WTC11 (cell line): ENCODE measurements around the gene ZDHHC11. TPM values are rescaled to one million over a fixed set of nuclear protein-coding genes. Genes with fewer than 3 reads are reported as not detected.

Experiments used
- ATAC-seq: fragments of 200-7000 bp; cut with Tn5 transposase; 2 replicates; pipeline ENCODE4 v1.10.0; 2021; ENCODE audit warnings: mild to moderate bottlenecking, moderate library complexity
- CTCF ChIA-PET: fragments of 300-600 bp; sonication (Branson Sonifier 250); formaldehyde crosslinking; loops from one replicate; lab custom pipeline; 2021; ENCODE audit warnings: antibody characterized with exemption; lab: Charles Lee
- POLR2A ChIA-PET: fragments of 350-600 bp; sonication (Branson Sonifier 250); formaldehyde crosslinking; loops from one replicate; lab custom pipeline; 2021; ENCODE audit warnings: antibody characterized with exemption; lab: Charles Lee
- DNase-seq: peaks from one replicate; pipeline ENCODE4 v3.0.0; 2021; ENCODE audit warnings: low spot score
- H3K27ac Mint-ChIP-seq: 2 replicates; pipeline ENCODE4 v1.8.0; 2021; ENCODE audit warnings: mixed read lengths
- H3K27me3 Mint-ChIP-seq: 2 replicates; pipeline ENCODE4 v1.8.0; 2021; ENCODE audit warnings: low read depth, mild to moderate bottlenecking, moderate library complexity, mixed read lengths
- H3K36me3 Mint-ChIP-seq: 2 replicates; pipeline ENCODE4 v1.8.0; 2021; ENCODE audit warnings: mixed read lengths
- H3K4me1 Mint-ChIP-seq: 2 replicates; pipeline ENCODE4 v1.8.0; 2022; ENCODE audit warnings: mixed read lengths
- H3K4me3 Mint-ChIP-seq: 2 replicates; pipeline ENCODE4 v1.8.0; 2021; ENCODE audit warnings: mild to moderate bottlenecking, moderate library complexity, mixed read lengths
- H3K9me3 Mint-ChIP-seq: 2 replicates; pipeline ENCODE4 v1.8.0; 2021; ENCODE audit warnings: mixed read lengths
- CDX4 ChIP-seq: fragments of 250-450 bp; sonication (Bioruptor Pico); IDR thresholded peaks from 2 replicates; pipeline ENCODE4 v1.9.0; 2021; ENCODE audit warnings: moderate library complexity, mild to moderate bottlenecking, inconsistent platforms, borderline replicate concordance
- FOXP1 ChIP-seq: sonication (generic); formaldehyde crosslinking; IDR thresholded peaks from 2 replicates; pipeline ENCODE4 v1.8.0; 2022; ENCODE audit warnings: missing genetic modification reagents, mild to moderate bottlenecking, moderate library complexity, borderline replicate concordance
- KAT7 ChIP-seq: sonication (generic); formaldehyde crosslinking; IDR thresholded peaks from 2 replicates; pipeline ENCODE4 v1.8.1; 2023; ENCODE audit warnings: missing genetic modification reagents, mild to moderate bottlenecking, borderline replicate concordance
- RELA ChIP-seq: sonication (generic); formaldehyde crosslinking; IDR thresholded peaks from 2 replicates; pipeline ENCODE4 v1.8.1; 2022; ENCODE audit warnings: missing genetic modification reagents, mild to moderate bottlenecking, borderline replicate concordance
- RORB ChIP-seq: fragments of 250-450 bp; sonication (Bioruptor Pico); IDR thresholded peaks from 2 replicates; pipeline ENCODE4 v1.9.0; 2021; ENCODE audit warnings: mild to moderate bottlenecking
- TEAD4 ChIP-seq: sonication (generic); formaldehyde crosslinking; IDR thresholded peaks from 2 replicates; pipeline ENCODE4 v1.8.0; 2022; ENCODE audit warnings: mild to moderate bottlenecking, missing genetic modification reagents
- ZNF317 ChIP-seq: sonication (generic); formaldehyde crosslinking; IDR thresholded peaks from 2 replicates; pipeline ENCODE4 v1.8.1; 2023; ENCODE audit warnings: low read depth, mild to moderate bottlenecking, moderate library complexity, missing genetic modification reagents, borderline replicate concordance
- ZNF423 ChIP-seq: fragments of 250-450 bp; sonication (Bioruptor Pico); IDR thresholded peaks from 2 replicates; pipeline ENCODE4 v2.1.2; 2022; ENCODE audit warnings: mild to moderate bottlenecking, moderate library complexity
- ZSCAN18 ChIP-seq: fragments of 250-450 bp; sonication (Bioruptor Pico); IDR thresholded peaks from 2 replicates; pipeline ENCODE4 v2.1.2; 2022; ENCODE audit warnings: mild to moderate bottlenecking, moderate library complexity
- total RNA-seq: library from RNA; stranded (reverse); gene quantifications from 3 replicates; pipeline ENCODE4 v1.2.3, GENCODE V29; 2021
- TF ChIP-seq, protein P1 (sequence below): fragments of 250-450 bp; sonication (Bioruptor Pico); IDR thresholded peaks from 2 replicates; pipeline ENCODE4 v1.9.0; 2021; ENCODE audit warnings: mild to moderate bottlenecking, borderline replicate concordance
- TF ChIP-seq, protein P2 (sequence below): sonication (generic); formaldehyde crosslinking; IDR thresholded peaks from 2 replicates; pipeline ENCODE4 v1.8.1; 2022; ENCODE audit warnings: low read depth, mild to moderate bottlenecking, moderate library complexity, missing genetic modification reagents, borderline replicate concordance
- TF ChIP-seq, protein P3 (sequence below): sonication (generic); formaldehyde crosslinking; IDR thresholded peaks from 2 replicates; pipeline ENCODE4 v1.8.1; 2023; ENCODE audit warnings: mild to moderate bottlenecking, moderate library complexity, missing genetic modification reagents
- TF ChIP-seq, protein P4 (sequence below): sonication (generic); formaldehyde crosslinking; IDR thresholded peaks from 2 replicates; pipeline ENCODE4 v1.8.0; 2023; ENCODE audit warnings: missing genetic modification reagents
- TF ChIP-seq, protein P5 (sequence below): sonication (generic); formaldehyde crosslinking; IDR thresholded peaks from 2 replicates; pipeline ENCODE4 v1.8.1; 2023; ENCODE audit warnings: mild to moderate bottlenecking, missing genetic modification reagents, borderline replicate concordance

The ZDHHC11 gene
- total RNA-seq, 1 experiment from 2014 or later, result 21.4 TPM

GRCh38 chr5:855771-856530 is 5.2 kb upstream of the ZDHHC11 start (continued):
- TF ChIP-seq, protein P1, sequence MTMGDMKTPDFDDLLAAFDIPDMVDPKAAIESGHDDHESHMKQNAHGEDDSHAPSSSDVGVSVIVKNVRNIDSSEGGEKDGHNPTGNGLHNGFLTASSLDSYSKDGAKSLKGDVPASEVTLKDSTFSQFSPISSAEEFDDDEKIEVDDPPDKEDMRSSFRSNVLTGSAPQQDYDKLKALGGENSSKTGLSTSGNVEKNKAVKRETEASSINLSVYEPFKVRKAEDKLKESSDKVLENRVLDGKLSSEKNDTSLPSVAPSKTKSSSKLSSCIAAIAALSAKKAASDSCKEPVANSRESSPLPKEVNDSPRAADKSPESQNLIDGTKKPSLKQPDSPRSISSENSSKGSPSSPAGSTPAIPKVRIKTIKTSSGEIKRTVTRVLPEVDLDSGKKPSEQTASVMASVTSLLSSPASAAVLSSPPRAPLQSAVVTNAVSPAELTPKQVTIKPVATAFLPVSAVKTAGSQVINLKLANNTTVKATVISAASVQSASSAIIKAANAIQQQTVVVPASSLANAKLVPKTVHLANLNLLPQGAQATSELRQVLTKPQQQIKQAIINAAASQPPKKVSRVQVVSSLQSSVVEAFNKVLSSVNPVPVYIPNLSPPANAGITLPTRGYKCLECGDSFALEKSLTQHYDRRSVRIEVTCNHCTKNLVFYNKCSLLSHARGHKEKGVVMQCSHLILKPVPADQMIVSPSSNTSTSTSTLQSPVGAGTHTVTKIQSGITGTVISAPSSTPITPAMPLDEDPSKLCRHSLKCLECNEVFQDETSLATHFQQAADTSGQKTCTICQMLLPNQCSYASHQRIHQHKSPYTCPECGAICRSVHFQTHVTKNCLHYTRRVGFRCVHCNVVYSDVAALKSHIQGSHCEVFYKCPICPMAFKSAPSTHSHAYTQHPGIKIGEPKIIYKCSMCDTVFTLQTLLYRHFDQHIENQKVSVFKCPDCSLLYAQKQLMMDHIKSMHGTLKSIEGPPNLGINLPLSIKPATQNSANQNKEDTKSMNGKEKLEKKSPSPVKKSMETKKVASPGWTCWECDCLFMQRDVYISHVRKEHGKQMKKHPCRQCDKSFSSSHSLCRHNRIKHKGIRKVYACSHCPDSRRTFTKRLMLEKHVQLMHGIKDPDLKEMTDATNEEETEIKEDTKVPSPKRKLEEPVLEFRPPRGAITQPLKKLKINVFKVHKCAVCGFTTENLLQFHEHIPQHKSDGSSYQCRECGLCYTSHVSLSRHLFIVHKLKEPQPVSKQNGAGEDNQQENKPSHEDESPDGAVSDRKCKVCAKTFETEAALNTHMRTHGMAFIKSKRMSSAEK (CRISPR knock-in tag), result no peak
- TF ChIP-seq TEAD4 (CRISPR knock-in tag), result no peak
- TF ChIP-seq ZNF317 (CRISPR knock-in tag), result no peak
- TF ChIP-seq FOXP1 (CRISPR knock-in tag), result no peak

- Mint-ChIP-seq H3K36me3 (no peaks in the 10 kb centered on the region), H3K27me3 (no peaks in the 10 kb centered on the region; the same call in 1 of the 2 replicates), H3K9me3 (no peaks in the 10 kb centered on the region), H3K4me1 (no peaks in the 10 kb centered on the region), H3K27ac (no peak overlapping the region), H3K4me3 (no peak overlapping the region)
- ChIA-PET POLR2A (no interaction called here), CTCF (no interaction called here)
- no peak for DNase-seq
- TF ChIP-seq RORB (CRISPR knock-in tag) (no peak), CDX4 (CRISPR knock-in tag) (no peak), KAT7 (CRISPR knock-in tag) (no peak), ZSCAN18 (CRISPR knock-in tag) (no peak), ZNF423 (no peak), RELA (CRISPR knock-in tag) (no peak)
- TF ChIP-seq, protein P2, sequence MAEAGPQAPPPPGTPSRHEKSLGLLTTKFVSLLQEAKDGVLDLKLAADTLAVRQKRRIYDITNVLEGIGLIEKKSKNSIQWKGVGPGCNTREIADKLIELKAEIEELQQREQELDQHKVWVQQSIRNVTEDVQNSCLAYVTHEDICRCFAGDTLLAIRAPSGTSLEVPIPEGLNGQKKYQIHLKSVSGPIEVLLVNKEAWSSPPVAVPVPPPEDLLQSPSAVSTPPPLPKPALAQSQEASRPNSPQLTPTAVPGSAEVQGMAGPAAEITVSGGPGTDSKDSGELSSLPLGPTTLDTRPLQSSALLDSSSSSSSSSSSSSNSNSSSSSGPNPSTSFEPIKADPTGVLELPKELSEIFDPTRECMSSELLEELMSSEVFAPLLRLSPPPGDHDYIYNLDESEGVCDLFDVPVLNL (CRISPR knock-in tag), result no peak
- TF ChIP-seq, protein P3, sequence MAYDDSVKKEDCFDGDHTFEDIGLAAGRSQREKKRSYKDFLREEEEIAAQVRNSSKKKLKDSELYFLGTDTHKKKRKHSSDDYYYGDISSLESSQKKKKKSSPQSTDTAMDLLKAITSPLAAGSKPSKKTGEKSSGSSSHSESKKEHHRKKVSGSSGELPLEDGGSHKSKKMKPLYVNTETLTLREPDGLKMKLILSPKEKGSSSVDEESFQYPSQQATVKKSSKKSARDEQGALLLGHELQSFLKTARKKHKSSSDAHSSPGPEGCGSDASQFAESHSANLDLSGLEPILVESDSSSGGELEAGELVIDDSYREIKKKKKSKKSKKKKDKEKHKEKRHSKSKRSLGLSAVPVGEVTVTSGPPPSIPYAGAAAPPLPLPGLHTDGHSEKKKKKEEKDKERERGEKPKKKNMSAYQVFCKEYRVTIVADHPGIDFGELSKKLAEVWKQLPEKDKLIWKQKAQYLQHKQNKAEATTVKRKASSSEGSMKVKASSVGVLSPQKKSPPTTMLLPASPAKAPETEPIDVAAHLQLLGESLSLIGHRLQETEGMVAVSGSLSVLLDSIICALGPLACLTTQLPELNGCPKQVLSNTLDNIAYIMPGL (CRISPR knock-in tag), result no peak
- TF ChIP-seq, protein P4, sequence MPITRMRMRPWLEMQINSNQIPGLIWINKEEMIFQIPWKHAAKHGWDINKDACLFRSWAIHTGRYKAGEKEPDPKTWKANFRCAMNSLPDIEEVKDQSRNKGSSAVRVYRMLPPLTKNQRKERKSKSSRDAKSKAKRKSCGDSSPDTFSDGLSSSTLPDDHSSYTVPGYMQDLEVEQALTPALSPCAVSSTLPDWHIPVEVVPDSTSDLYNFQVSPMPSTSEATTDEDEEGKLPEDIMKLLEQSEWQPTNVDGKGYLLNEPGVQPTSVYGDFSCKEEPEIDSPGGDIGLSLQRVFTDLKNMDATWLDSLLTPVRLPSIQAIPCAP, result no peak
- TF ChIP-seq, protein P5, sequence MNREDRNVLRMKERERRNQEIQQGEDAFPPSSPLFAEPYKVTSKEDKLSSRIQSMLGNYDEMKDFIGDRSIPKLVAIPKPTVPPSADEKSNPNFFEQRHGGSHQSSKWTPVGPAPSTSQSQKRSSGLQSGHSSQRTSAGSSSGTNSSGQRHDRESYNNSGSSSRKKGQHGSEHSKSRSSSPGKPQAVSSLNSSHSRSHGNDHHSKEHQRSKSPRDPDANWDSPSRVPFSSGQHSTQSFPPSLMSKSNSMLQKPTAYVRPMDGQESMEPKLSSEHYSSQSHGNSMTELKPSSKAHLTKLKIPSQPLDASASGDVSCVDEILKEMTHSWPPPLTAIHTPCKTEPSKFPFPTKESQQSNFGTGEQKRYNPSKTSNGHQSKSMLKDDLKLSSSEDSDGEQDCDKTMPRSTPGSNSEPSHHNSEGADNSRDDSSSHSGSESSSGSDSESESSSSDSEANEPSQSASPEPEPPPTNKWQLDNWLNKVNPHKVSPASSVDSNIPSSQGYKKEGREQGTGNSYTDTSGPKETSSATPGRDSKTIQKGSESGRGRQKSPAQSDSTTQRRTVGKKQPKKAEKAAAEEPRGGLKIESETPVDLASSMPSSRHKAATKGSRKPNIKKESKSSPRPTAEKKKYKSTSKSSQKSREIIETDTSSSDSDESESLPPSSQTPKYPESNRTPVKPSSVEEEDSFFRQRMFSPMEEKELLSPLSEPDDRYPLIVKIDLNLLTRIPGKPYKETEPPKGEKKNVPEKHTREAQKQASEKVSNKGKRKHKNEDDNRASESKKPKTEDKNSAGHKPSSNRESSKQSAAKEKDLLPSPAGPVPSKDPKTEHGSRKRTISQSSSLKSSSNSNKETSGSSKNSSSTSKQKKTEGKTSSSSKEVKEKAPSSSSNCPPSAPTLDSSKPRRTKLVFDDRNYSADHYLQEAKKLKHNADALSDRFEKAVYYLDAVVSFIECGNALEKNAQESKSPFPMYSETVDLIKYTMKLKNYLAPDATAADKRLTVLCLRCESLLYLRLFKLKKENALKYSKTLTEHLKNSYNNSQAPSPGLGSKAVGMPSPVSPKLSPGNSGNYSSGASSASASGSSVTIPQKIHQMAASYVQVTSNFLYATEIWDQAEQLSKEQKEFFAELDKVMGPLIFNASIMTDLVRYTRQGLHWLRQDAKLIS (CRISPR knock-in tag), result no peak
- no peak for ATAC-seq
Measured at GRCh38 chr5:854966-855743, 4.4 kb upstream of the ZDHHC11 start.
